MCF 10A (cell line): ENCODE measurements around the gene CPLANE1. TPM values are rescaled to one million over a fixed set of nuclear protein-coding genes. Genes with fewer than 3 reads are reported as not detected.

Experiments used
- BruUV-seq: library from RNA; stranded (reverse); fragments of 400-500 nt; replicated peaks from 2 replicates; lab custom pipeline; 2021; lab: Mats Ljungman, UMichigan
- CTCF ChIA-PET: fragments of 300-600 bp; sonication (Branson Sonifier 250); formaldehyde crosslinking; extraction: SDS; loops from one replicate; lab custom pipeline; 2021; ENCODE audit warnings: antibody characterized with exemption, inconsistent platforms; lab: Yijun Ruan, JAX
- POLR2A ChIA-PET: fragments of 300-600, 350-650 bp; sonication (Branson Sonifier 250); formaldehyde crosslinking; extraction: SDS; loops from one replicate; lab custom pipeline; 2020; ENCODE audit warnings: antibody characterized with exemption, inconsistent platforms; lab: Yijun Ruan, JAX
- DNase-seq: peaks from one replicate; pipeline ENCODE4 v3.0.0-alpha.2; 2018; ENCODE audit not compliant: unreplicated experiment
- H3K27ac Mint-ChIP-seq: one replicate; pipeline ENCODE4 v1.8.0; 2022; ENCODE audit warnings: mild to moderate bottlenecking, low read depth, mixed read lengths; ENCODE audit not compliant: unreplicated experiment
- H3K27me3 Mint-ChIP-seq: one replicate; pipeline ENCODE4 v1.8.0; 2022; ENCODE audit warnings: mixed read lengths; ENCODE audit not compliant: insufficient read depth, unreplicated experiment
- H3K36me3 Mint-ChIP-seq: one replicate; pipeline ENCODE4 v1.8.0; 2022; ENCODE audit warnings: mild to moderate bottlenecking, moderate library complexity, mixed read lengths; ENCODE audit not compliant: insufficient read depth, unreplicated experiment
- H3K4me1 Mint-ChIP-seq: one replicate; pipeline ENCODE4 v1.8.0; 2022; ENCODE audit warnings: mixed read lengths; ENCODE audit not compliant: insufficient read depth, unreplicated experiment
- H3K4me3 Mint-ChIP-seq: one replicate; pipeline ENCODE4 v1.8.0; 2022; ENCODE audit warnings: mild to moderate bottlenecking, moderate library complexity, mixed read lengths; ENCODE audit not compliant: unreplicated experiment
- H3K9me3 Mint-ChIP-seq: one replicate; pipeline ENCODE4 v1.8.0; 2022; ENCODE audit warnings: mixed read lengths; ENCODE audit not compliant: unreplicated experiment
- intact Hi-C: fragments of 100-400 bp; cut with micrococcal nuclease; formaldehyde crosslinking; loops from 2 replicates; pipeline ENCODE4 v1.14.1; 2022
- total RNA-seq: library from RNA; stranded (reverse); gene quantifications from 2 replicates; pipeline ENCODE4 v1.2.3, GENCODE V29; 2022
- TF ChIP-seq, protein P1 (sequence below): fragments of 200-600 bp; IDR thresholded peaks from one replicate; pipeline ENCODE4 v1.8.0; 2022; ENCODE audit warnings: antibody characterized with exemption, mild to moderate bottlenecking; ENCODE audit not compliant: unreplicated experiment

CPLANE1 gene
- total RNA-seq, 1 experiment from 2014 or later = 25.1 TPM

DNA sequence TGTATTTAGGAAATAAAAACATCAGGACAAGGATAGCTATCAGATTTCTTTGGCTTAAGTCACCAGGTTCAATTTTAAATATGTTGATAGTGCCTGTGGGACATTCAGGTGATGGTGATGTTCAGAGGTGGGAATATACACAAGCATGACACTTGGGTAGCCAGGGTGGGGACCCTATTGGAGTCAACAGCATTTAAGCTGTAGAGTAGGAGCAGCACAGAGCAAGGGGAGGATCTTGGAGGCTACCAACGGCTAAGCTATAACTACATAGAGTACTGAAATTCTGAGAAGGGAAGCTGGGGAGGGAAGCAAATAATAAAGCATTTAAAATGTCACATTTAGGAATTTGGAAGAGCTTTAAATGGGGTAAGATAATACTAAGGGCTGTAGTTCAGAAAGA is 177.7 kb downstream of the CPLANE1 start:
- intact Hi-C loops = no loop called here
- DNase-seq = no peak
- Mint-ChIP-seq H3K27me3 (no peaks in the 10 kb centered on the region), H3K27ac (no peak overlapping the region), H3K4me1 (no peaks in the 10 kb centered on the region), H3K4me3 (no peak overlapping the region), H3K9me3 (no peaks in the 10 kb centered on the region), H3K36me3 (peaks cover 28% of the 10 kb centered on the region)
- ChIA-PET POLR2A (interaction anchor here (0.6 to 1.9 kb wide), 2 partner anchors 13 to 63 kb away, joined by 5 to 8 read pairs; no protein-coding TSS in a partner anchor), CTCF (interaction anchor here (0.5 to 1.4 kb wide), 4 partner anchors 9 to 656 kb away, joined by 3 to 4 read pairs (median 4); no protein-coding TSS in a partner anchor)
- no TSS peak for BruUV-seq
- TF ChIP-seq, protein P1, sequence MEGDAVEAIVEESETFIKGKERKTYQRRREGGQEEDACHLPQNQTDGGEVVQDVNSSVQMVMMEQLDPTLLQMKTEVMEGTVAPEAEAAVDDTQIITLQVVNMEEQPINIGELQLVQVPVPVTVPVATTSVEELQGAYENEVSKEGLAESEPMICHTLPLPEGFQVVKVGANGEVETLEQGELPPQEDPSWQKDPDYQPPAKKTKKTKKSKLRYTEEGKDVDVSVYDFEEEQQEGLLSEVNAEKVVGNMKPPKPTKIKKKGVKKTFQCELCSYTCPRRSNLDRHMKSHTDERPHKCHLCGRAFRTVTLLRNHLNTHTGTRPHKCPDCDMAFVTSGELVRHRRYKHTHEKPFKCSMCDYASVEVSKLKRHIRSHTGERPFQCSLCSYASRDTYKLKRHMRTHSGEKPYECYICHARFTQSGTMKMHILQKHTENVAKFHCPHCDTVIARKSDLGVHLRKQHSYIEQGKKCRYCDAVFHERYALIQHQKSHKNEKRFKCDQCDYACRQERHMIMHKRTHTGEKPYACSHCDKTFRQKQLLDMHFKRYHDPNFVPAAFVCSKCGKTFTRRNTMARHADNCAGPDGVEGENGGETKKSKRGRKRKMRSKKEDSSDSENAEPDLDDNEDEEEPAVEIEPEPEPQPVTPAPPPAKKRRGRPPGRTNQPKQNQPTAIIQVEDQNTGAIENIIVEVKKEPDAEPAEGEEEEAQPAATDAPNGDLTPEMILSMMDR = no peak

DNA sequence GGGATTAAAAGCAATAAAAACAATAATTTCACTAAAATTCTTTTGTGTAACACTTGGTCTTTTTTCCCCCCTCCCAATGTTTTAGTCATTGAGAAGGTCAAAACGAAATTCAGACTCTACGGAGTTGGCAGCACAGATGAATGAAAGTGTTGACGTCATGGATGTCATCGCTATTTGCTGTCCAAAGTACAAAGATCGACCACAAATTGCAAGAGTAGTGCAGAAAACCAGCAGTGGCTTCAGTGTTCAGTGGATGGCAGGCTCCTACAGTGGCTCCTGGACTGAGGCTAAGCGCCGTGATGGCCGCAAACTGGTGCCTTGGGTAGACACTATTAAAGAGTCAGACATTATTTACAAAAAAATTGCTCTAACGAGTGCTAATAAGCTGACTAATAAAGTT is 184.7 kb downstream of the CPLANE1 start:
- TF ChIP-seq, protein P1 = no peak
- POLR2A ChIA-PET = no interaction called here
- H3K4me3 Mint-ChIP-seq = no peak overlapping the region
- no peak overlapping the region for H3K27ac Mint-ChIP-seq
- intact Hi-C loops = no loop called here
- CTCF ChIA-PET = no interaction called here
- H3K36me3 Mint-ChIP-seq = peaks cover 77% of the 10 kb centered on the region
- no peak for DNase-seq
- H3K4me1 Mint-ChIP-seq = no peaks in the 10 kb centered on the region
- no TSS peak for BruUV-seq
- no peaks in the 10 kb centered on the region for H3K9me3 Mint-ChIP-seq
- H3K27me3 Mint-ChIP-seq = no peaks in the 10 kb centered on the region

DNA sequence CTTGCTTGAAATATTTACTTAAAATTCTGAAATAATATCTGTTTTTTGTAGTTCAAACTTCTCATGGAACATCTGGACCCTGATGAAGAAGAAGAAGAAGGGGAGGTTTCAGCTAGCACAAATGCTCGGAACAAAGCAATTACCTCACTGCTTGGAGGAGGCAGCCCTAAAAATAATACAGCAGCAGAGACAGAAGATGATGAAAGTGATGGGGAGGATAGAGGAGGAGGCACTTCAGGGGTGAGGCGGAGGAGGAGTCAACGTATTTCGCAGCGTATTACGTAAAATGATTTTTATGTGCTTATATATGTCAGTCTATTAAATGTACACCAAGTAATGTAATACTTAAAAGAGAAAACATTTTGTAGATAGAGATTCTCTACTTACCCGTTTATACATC is 185.4 kb downstream of the CPLANE1 start:
- no peaks in the 10 kb centered on the region for H3K9me3 Mint-ChIP-seq
- H3K4me3 Mint-ChIP-seq = no peak overlapping the region
- CTCF ChIA-PET = no interaction called here
- H3K36me3 Mint-ChIP-seq = peaks cover 78% of the 10 kb centered on the region
- DNase-seq = no peak
- no peaks in the 10 kb centered on the region for H3K27me3 Mint-ChIP-seq
- BruUV-seq = no TSS peak
- intact Hi-C loops = no loop called here
- POLR2A ChIA-PET = no interaction called here
- TF ChIP-seq, protein P1 = no peak
- no peaks in the 10 kb centered on the region for H3K4me1 Mint-ChIP-seq
- no peak overlapping the region for H3K27ac Mint-ChIP-seq

DNA sequence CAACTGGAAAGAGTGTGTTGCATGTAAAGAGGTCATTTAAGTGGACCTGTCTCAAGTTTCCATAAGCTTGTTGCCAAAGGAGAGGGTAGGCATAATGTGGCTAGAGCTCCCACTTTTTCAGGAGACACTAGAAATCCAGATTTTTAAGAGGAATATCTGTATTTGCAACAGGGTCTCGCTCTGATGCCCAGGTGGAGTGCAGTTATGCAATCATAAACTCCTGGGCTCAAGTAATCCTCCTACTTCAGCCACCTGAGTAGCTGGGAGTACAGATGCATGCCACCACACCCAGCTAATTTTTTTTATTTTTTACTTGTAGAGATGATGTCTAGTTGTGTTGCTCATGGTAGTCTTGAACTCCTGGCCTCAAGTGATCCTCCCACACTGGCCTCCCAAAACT is 189.1 kb downstream of the CPLANE1 start:
- Mint-ChIP-seq H3K4me3 (no peak overlapping the region), H3K9me3 (no peaks in the 10 kb centered on the region), H3K27ac (no peak overlapping the region), H3K27me3 (no peaks in the 10 kb centered on the region), H3K36me3 (peaks cover 64% of the 10 kb centered on the region), H3K4me1 (peaks cover 6% of the 10 kb centered on the region)
- TF ChIP-seq, protein P1 = no peak
- CTCF ChIA-PET = no interaction called here
- BruUV-seq = no TSS peak
- intact Hi-C loops = no loop called here
- DNase-seq = no peak
- POLR2A ChIA-PET = no interaction called here
